ENCODE results near the gene PCBP3. TPM values are rescaled to one million over a fixed set of nuclear protein-coding genes. Genes with fewer than 3 reads are reported as not detected.

Gene PCBP3
- total RNA-seq, 2 donors from 2014 or later: 0.77 to 17.2 TPM

DNA sequence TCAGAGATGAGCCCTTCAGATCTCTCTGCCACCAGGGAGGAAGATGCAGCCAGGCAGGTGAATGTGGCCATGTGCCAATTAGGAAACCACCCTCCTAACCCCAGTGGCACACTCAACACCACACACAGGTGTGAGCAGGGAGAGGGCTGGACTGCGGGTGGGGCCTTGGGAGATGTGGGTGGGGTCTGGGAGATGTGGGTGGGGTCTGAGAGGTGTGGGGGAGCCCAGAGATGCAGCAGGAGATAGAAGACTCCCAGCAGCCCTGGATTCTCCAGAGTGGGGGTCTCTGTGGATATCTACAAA, 294.9 kb downstream of the PCBP3 start:
- intact Hi-C loops (cut with DNase I): no loop called here
- 88% methylated on average over 1 of the region's 1 CpG for WGBS

DNA sequence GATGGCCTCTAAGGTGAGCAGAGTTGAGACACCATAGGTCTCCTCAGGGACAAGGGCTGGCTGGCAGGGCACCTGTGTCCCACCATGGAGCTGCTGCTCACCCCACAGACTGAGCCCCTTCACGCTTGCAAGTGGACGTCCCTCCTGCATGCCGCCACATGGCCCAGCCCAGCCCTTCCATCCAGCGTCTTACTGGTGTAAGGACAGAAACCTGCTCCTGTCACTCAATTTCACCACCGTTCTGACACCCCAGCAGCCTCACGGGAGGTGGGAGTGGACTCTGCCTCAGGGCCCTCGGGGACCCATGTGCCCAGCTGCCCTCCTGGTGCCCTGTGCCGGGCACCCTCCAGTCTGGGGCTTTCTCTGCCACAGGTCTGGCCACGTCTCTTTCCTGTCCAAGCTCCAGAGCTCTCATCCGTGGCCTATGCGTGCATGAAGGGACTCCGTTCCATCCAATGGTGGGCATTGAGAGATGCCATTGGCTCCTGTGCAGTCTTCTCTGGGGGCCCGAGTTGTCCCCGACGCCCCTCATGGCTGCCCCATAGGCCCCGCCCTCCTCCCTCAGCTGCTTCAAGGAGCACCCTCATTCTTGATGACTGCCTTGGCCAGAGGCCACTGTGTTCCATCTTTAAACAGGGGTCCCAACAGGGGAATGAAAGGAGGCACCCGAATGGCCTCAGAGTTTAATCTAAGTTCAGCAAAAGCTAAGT, 295.4 kb downstream of the PCBP3 start:
- intact Hi-C loops (cut with DNase I): no loop called here
- Histone ChIP-seq H3K27me3 (replicated peaks; ENCODE audit: insufficient read depth) (no peaks in the 10 kb centered on the region), H3K27ac (no peak overlapping the region), H3K9me3 (no peaks in the 10 kb centered on the region), H3K4me1 (replicated peaks) (no peaks in the 10 kb centered on the region), H3K36me3 (no peaks in the 10 kb centered on the region), H3K4me3 (no peak overlapping the region)
- WGBS: 88% methylated on average over 17 of the region's 17 CpGs
- TF ChIP-seq, protein P1, sequence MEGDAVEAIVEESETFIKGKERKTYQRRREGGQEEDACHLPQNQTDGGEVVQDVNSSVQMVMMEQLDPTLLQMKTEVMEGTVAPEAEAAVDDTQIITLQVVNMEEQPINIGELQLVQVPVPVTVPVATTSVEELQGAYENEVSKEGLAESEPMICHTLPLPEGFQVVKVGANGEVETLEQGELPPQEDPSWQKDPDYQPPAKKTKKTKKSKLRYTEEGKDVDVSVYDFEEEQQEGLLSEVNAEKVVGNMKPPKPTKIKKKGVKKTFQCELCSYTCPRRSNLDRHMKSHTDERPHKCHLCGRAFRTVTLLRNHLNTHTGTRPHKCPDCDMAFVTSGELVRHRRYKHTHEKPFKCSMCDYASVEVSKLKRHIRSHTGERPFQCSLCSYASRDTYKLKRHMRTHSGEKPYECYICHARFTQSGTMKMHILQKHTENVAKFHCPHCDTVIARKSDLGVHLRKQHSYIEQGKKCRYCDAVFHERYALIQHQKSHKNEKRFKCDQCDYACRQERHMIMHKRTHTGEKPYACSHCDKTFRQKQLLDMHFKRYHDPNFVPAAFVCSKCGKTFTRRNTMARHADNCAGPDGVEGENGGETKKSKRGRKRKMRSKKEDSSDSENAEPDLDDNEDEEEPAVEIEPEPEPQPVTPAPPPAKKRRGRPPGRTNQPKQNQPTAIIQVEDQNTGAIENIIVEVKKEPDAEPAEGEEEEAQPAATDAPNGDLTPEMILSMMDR (IDR thresholded peaks at IDR 0.05): no peak
- TF ChIP-seq POLR2AphosphoS5 (IDR thresholded peaks at IDR 0.05): no peak
- TF ChIP-seq POLR2A (IDR thresholded peaks at IDR 0.05): no peak
- DNase-seq (ENCODE audit: low spot score): no peak

More for the DNA sequence above, 294.9 kb downstream of the PCBP3 start:
- H3K4me3 ChIP-seq: no peak overlapping the region
- H3K36me3 ChIP-seq: no peaks in the 10 kb centered on the region
- DNase-seq (ENCODE audit: low spot score): no peak
- H3K4me1 ChIP-seq (replicated peaks): no peaks in the 10 kb centered on the region
- H3K27ac ChIP-seq: no peak overlapping the region
- no peaks in the 10 kb centered on the region for H3K9me3 ChIP-seq
- TF ChIP-seq POLR2AphosphoS5 (IDR thresholded peaks at IDR 0.05): no peak
- TF ChIP-seq, protein P1 (IDR thresholded peaks at IDR 0.05): no peak
- no peak for TF ChIP-seq POLR2A (IDR thresholded peaks at IDR 0.05)
- H3K27me3 ChIP-seq (replicated peaks; ENCODE audit: insufficient read depth): no peaks in the 10 kb centered on the region

DNA sequence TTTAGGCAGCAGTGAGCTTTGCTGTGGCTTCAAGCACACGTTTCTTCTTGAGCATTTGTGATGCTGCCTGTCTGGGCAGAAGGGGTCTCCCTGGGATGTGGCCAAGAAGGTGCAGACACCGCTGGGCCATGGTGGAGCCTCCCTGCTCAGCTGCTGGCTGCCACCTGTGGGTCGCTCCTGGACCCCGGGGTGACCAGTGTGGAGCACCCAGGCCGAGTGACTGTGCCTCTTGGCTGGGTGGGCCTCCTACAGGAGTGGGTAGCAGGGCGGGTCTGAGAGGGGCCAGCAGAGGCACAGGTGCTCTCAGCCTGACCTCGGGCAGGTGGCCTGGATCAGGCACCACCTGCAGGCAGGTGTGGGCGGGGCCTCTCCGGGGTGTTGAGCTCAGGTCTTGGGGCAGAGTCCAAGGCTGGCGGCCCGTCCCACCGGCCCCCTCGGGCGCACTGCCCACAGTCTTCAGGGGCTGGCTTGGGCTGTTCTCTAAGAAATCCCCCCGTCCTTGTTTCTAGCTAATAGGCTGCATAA, 296.1 kb downstream of the PCBP3 start:
- DNase-seq (ENCODE audit: low spot score): no peak
- H3K27ac ChIP-seq: no peak overlapping the region
- no peak overlapping the region for H3K4me3 ChIP-seq
- H3K9me3 ChIP-seq: no peaks in the 10 kb centered on the region
- H3K4me1 ChIP-seq (replicated peaks): no peaks in the 10 kb centered on the region
- TF ChIP-seq POLR2AphosphoS5 (IDR thresholded peaks at IDR 0.05) (no peak), POLR2A (IDR thresholded peaks at IDR 0.05) (no peak)
- TF ChIP-seq, protein P1 (IDR thresholded peaks at IDR 0.05): no peak
- H3K27me3 ChIP-seq (replicated peaks; ENCODE audit: insufficient read depth): no peaks in the 10 kb centered on the region
- H3K36me3 ChIP-seq: no peaks in the 10 kb centered on the region
- WGBS: 88% methylated on average over 15 of the region's 15 CpGs
- intact Hi-C loops (cut with DNase I): no loop called here

DNA sequence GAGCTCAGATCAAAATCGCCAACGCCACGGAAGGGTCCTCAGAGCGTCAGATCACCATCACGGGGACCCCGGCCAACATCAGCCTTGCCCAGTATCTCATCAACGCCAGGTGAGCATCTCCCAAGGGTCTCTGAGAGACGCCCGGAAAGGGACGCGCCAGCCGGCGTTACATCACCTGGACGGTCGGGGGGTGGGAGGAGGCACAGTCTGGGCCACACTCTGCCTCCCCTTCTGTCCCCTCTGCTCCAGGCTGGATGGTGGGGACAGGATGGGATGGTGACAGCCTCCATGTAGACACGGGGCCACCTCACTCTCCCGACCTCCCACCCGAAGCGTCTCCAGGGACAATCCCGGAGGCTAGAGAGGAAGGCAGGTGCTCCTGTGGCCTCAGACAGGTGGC, 296.6 kb downstream of the PCBP3 start:
- TF ChIP-seq POLR2A (IDR thresholded peaks at IDR 0.05): no peak
- TF ChIP-seq, protein P1 (IDR thresholded peaks at IDR 0.05): no peak
- TF ChIP-seq POLR2AphosphoS5 (IDR thresholded peaks at IDR 0.05): no peak
- no peaks in the 10 kb centered on the region for H3K36me3 ChIP-seq
- H3K27me3 ChIP-seq (replicated peaks; ENCODE audit: insufficient read depth): no peaks in the 10 kb centered on the region
- no peak for DNase-seq (ENCODE audit: low spot score)
- no peaks in the 10 kb centered on the region for H3K9me3 ChIP-seq
- intact Hi-C loops (cut with DNase I): no loop called here
- H3K27ac ChIP-seq: no peak overlapping the region
- no peak overlapping the region for H3K4me3 ChIP-seq
- no peaks in the 10 kb centered on the region for H3K4me1 ChIP-seq (replicated peaks)
- WGBS: 93% methylated on average over 15 of the region's 20 CpGs
